ENCODE data around the gene HSD17B14. TPM values are rescaled to one million over a fixed set of nuclear protein-coding genes. Genes with fewer than 3 reads are reported as not detected.

Gene HSD17B14
- total RNA-seq, 3 donors from 2014 or later = 2.4 to 10.1 (median 2.4) TPM

DNA sequence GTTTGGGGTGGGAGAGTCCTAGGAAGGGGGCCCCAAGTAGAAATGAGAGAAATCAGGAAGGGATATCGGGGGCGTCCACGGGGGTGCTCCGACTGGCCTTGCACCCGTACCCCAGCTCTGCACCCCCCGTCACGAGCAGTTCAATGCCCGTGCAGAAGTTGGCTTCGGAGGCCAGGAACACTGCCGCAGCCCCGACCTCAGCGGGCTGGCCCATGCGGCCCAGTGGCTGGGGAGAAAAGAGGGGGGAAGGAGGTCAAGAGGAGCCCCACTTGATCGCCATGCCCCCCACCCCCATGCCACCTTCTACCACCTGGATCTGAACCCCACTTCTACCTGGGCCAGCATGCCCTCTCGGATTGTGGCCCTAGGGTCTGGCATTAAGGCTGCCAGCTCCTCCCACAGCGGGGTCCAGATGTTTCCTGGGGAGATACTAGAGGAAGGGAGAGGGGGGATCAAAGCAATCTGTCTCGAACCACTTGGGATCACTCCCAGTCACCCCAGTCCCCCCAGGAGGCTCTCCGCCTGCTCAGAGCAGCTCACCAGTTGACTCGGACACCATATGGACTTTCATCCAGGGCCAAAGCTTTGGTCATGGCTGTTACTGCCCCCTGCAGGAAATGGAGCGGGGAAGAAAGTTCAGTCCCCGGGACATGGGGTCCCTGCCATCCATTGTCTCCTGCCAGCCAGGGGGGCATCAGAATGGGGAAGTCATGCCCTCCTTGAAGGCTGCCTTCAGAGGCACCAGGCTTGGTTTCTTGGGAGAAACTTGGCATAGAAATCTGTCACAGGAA lies 23.0 kb downstream of the HSD17B14 start:
- ATAC-seq = no peak
- Histone ChIP-seq H3K4me1 (ENCODE audit: low read depth) (peaks cover 23% of the 10 kb centered on the region), H3K4me3 (no peak overlapping the region), H3K36me3 (ENCODE audit: low read depth) (no peaks in the 10 kb centered on the region), H3K9me3 (no peaks in the 10 kb centered on the region)
- DNase-seq = no peak
- intact Hi-C loops (cut with DNase I, micrococcal nuclease) = no loop called here
- TF ChIP-seq CTCF (IDR thresholded peaks at IDR 0.05) = no peak

DNA sequence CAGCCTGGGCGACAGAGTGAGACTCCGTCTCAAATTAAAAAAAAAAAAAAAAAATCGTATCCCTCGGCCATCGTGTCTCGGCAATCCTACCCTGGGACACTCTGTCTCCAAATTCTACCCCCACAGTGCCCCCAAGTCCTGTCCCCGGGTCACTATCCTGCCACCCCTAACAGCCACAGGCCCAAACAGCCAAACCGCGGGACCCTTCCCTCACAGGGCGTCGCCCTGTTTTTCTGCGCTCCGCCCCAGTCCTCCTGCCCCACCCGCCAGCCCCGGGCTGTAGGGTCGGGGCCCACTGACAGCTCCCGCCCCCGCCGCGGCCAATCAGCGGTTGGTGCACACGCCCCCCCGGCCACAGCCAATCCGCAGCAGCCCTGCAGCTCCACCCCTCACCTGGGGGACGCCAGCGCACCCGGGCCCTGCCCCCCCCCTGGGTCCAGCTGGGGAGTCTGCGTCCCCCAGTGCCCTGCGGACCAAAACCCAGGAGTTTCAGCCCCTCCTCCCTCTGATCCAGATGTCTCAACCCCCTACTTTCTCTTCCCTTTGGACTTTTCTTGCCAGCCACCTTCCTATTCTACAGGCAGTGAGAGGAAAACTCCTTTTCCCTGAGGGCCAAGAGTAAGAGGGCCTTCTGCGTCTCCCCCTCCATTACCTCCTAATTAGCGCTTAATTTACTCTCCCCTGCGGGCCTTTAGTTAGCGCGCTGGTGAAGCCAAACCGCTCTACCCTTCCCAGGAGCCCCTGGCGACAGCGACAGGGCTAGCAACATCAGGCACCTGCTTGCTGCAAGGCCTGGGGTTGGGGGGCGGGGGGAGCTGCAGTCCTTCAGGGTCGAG lies 24.0 kb downstream of the HSD17B14 start:
- ATAC-seq = peak; percentile 81
- Histone ChIP-seq H3K9me3 (no peaks in the 10 kb centered on the region), H3K4me1 (ENCODE audit: low read depth) (peaks cover 30% of the 10 kb centered on the region), H3K36me3 (ENCODE audit: low read depth) (no peaks in the 10 kb centered on the region), H3K4me3 (no peak overlapping the region)
- intact Hi-C loops (cut with DNase I, micrococcal nuclease) = no loop called here
- DNase-seq = peak; percentile 89 to 93 (median 92)
- no peak for TF ChIP-seq CTCF (IDR thresholded peaks at IDR 0.05)

DNA sequence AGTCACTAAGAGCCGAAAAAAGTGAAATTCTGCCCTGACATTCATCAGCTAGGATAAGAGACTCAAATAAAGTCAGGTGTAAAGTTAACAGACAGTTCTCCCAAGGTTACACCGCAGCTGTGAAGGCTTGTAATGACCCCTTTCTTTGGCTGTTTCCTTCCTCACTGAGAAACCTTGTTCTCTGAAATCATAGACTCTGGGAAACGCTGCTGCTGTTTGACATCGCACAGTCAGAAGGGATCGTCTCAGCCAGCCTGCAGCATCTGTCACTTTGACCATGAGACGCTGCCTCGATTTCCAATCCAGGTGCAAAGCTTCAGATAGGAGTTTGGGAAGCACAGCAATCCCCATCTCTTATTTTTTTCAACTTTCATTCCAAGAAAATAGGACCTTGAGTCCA lies 26.1 kb downstream of the HSD17B14 start:
- DNase-seq (no peak), ATAC-seq (no peak)
- Histone ChIP-seq H3K4me1 (ENCODE audit: low read depth) (peaks cover 31% of the 10 kb centered on the region), H3K9me3 (no peaks in the 10 kb centered on the region), H3K36me3 (ENCODE audit: low read depth) (no peaks in the 10 kb centered on the region), H3K4me3 (peak overlapping the region; percentile 48)
- TF ChIP-seq CTCF (IDR thresholded peaks at IDR 0.05) = no peak
- intact Hi-C loops (cut with DNase I, micrococcal nuclease) = no loop called here

GRCh38 chr19:48807590-48808308 lies 28.5 kb downstream of the HSD17B14 start:
- DNase-seq = peak; percentile 67 to 68 (median 68)
- Histone ChIP-seq H3K36me3 (ENCODE audit: low read depth) (no peaks in the 10 kb centered on the region), H3K4me1 (ENCODE audit: low read depth) (peaks cover 31% of the 10 kb centered on the region), H3K4me3 (no peak overlapping the region), H3K9me3 (no peaks in the 10 kb centered on the region)
- ATAC-seq = peak; percentile 15
- intact Hi-C loops (cut with DNase I, micrococcal nuclease) = no loop called here
- no peak for TF ChIP-seq CTCF (IDR thresholded peaks at IDR 0.05)

DNA sequence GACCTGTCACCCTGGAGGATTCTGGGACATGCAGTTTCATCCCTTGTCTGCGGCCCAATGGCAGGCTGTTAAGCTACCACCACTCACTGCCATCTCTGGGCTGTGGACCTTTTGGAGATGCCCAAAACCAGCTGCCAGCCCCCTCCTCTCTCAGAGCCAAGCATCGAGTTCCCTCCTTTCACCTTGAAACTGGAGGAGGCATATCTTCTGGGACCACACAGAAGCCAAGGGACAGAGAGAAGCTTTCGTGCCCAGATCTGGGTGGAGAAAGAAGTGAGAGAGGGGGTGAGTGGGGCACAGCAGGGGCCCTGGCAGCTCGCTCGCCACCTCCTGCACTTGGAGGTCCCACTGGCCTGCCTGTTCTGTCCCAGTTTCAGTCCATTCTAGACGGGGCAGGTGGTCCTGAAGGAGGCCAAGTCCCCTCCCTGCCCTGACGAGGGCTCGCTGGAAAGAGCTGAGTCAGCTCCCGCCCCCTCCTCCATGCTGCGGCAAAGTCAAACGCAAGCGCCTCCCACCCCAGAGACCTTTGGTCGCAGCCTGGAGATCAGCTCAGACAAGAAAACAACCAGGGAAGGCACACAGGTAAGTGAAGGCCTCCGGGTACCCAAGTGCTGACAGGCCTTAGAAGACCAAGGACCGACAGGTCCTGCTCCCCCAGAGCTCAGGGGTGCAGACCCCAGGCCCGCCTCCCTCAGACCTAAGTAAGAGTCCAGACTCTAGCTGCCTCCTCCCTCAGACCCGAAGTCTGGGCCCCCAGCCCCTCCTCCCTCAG lies 29.3 kb downstream of the HSD17B14 start:
- peak; percentile 71 for ATAC-seq
- no peaks in the 10 kb centered on the region for H3K9me3 ChIP-seq
- H3K4me1 ChIP-seq (ENCODE audit: low read depth) = peaks cover 35% of the 10 kb centered on the region
- no peak for TF ChIP-seq CTCF (IDR thresholded peaks at IDR 0.05)
- DNase-seq = peak; percentile 63 to 81 (median 80)
- intact Hi-C loops (cut with DNase I, micrococcal nuclease) = no loop called here
- no peaks in the 10 kb centered on the region for H3K36me3 ChIP-seq (ENCODE audit: low read depth)
- no peak overlapping the region for H3K4me3 ChIP-seq
